ENCODE measurements around the gene SMO. TPM values are rescaled to one million over a fixed set of nuclear protein-coding genes. Genes with fewer than 3 reads are reported as not detected.

SMO gene
- total RNA-seq, 4 donors from 2014 or later: 10.0 to 20.1 (median 13.4) TPM

GRCh38 chr7:129208667-129209066 lies 20.2 kb downstream of the SMO start:
- no peak for ATAC-seq
- Histone ChIP-seq H3K9me3 (no peaks in the 10 kb centered on the region), H3K4me3 (no peak overlapping the region), H3K27me3 (no peaks in the 10 kb centered on the region), H3K36me3 (peaks cover 0 to 71% of the 10 kb centered on the region in 2 donors), H3K4me1 (peaks cover 0 to 8% (median 0%) of the 10 kb centered on the region in 3 donors), H3K27ac (no peak overlapping the region)
- TF ChIP-seq POLR2A (IDR thresholded peaks at IDR 0.05) (no peak), CTCF (IDR thresholded peaks at IDR 0.05) (no peak), EP300 (IDR thresholded peaks at IDR 0.05) (no peak), POLR2AphosphoS5 (IDR thresholded peaks at IDR 0.05) (no peak)
- WGBS, 2 donors (ENCODE audit: low coverage in 1 of 2): 100% methylated on average over 1 of the region's 9 CpGs; no CpG with 5 or more reads in 1 of the 2 donors

DNA sequence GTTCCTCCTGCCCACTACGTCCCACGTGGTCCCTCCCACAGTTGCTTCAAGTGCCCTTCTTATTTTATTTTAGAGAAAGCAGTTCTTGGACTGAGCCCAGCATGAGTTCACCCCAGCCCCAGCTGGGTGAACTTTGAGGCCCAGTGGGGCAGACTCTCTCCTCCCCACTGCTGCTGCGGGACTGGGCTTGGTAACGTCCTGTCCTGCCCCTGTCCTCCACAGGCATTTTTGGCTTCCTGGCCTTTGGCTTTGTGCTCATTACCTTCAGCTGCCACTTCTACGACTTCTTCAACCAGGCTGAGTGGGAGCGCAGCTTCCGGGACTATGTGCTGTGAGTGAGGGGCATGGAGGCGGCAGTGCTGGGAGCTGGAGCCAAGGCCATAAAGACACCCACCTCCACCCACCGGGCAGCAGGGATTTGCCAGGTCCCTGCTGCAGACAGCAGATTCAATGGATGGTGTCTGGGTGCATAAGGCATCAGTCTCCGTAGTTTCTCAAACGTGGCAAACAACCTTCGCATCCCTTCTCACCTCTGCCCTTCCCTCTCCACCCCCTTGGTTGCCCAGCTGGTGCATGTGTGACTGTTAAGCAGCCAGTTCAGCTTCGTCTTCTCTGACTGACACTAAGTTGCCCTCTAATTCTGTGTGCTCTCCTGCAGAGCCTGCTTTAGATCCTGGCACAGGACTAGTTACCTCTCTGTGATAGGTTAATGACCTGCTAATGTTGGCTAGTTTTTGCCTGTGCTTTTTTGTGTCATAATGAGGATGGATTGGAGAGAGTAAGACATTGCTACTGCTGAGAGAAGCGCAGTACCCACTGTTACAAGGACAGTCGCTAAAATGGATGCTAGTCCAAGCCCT lies 20.9 kb downstream of the SMO start:
- no peaks in the 10 kb centered on the region for H3K9me3 ChIP-seq
- H3K4me3 ChIP-seq: no peak overlapping the region
- no peak for ATAC-seq
- no peak overlapping the region for H3K27ac ChIP-seq
- peaks cover 0 to 71% of the 10 kb centered on the region in 2 donors for H3K36me3 ChIP-seq
- 53 to 76% methylated on average over 3 to 11 of the region's 15 CpGs for WGBS, 2 donors (ENCODE audit: low coverage in 1 of 2)
- TF ChIP-seq EP300 (IDR thresholded peaks at IDR 0.05): no peak
- TF ChIP-seq POLR2AphosphoS5 (IDR thresholded peaks at IDR 0.05): no peak
- no peak for TF ChIP-seq CTCF (IDR thresholded peaks at IDR 0.05)
- no peak for TF ChIP-seq POLR2A (IDR thresholded peaks at IDR 0.05)
- no peaks in the 10 kb centered on the region for H3K27me3 ChIP-seq
- H3K4me1 ChIP-seq: peaks cover 0 to 8% (median 0%) of the 10 kb centered on the region in 3 donors

DNA sequence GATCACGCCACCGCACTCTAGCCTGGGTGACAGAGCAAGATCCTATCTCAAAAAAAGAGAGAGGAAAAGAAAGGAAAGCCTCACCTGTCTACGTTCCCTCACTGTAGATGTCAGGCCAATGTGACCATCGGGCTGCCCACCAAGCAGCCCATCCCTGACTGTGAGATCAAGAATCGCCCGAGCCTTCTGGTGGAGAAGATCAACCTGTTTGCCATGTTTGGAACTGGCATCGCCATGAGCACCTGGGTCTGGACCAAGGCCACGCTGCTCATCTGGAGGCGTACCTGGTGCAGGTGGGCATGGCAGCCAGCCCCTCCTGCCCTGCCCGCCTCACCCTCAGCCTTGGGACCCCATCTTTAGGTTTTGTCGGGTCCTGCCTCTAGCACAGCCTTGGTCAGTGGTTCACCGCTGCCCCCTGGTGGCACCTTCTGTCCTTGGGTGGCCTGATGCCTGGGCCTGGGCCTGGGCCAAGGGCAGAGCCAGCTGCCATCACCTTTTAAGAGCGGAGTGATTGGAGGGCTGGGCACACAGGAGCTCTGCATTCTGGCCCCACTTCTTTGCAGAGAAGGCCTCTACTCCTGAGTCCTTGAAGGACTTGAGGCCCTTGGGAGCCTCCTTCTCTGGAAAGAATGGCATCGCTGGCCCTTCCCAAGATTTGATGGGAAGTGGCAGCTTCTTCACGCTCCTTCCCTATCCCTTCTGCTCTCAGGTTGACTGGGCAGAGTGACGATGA lies 22.0 kb downstream of the SMO start:
- Histone ChIP-seq H3K4me1 (peaks cover 0 to 8% (median 0%) of the 10 kb centered on the region in 3 donors), H3K36me3 (peaks cover 0 to 65% of the 10 kb centered on the region in 2 donors), H3K27ac (no peak overlapping the region), H3K4me3 (no peak overlapping the region), H3K27me3 (no peaks in the 10 kb centered on the region), H3K9me3 (no peaks in the 10 kb centered on the region)
- WGBS, 2 donors (ENCODE audit: low coverage in 1 of 2): 0 to 58% methylated on average over 1 to 12 of the region's 16 CpGs
- peak; percentile 83 for ATAC-seq
- TF ChIP-seq POLR2A (IDR thresholded peaks at IDR 0.05) (no peak), POLR2AphosphoS5 (IDR thresholded peaks at IDR 0.05) (peak; percentile 23), EP300 (IDR thresholded peaks at IDR 0.05) (no peak), CTCF (IDR thresholded peaks at IDR 0.05) (peak in 3 of 4 experiments; percentile 85 to 92 (median 90))

DNA sequence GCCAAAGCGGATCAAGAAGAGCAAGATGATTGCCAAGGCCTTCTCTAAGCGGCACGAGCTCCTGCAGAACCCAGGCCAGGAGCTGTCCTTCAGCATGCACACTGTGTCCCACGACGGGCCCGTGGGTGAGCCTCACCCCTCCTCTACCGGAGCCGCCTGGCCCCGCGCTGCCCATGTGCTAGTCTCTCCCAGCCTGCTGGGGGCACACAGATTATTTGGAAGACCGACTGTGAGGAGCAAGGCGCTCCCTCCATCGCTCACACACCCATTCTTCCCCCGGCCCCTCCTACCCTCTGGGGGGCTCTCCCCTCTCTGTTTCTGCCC lies 22.5 kb downstream of the SMO start:
- 82 to 100% methylated on average over 1 to 8 of the region's 14 CpGs for WGBS, 2 donors (ENCODE audit: low coverage in 1 of 2)
- H3K4me3 ChIP-seq: no peak overlapping the region
- H3K27ac ChIP-seq: no peak overlapping the region
- H3K4me1 ChIP-seq: peaks cover 0 to 8% (median 0%) of the 10 kb centered on the region in 3 donors
- H3K36me3 ChIP-seq: peaks cover 0 to 60% of the 10 kb centered on the region in 2 donors
- no peaks in the 10 kb centered on the region for H3K27me3 ChIP-seq
- TF ChIP-seq POLR2AphosphoS5 (IDR thresholded peaks at IDR 0.05) (no peak), CTCF (IDR thresholded peaks at IDR 0.05) (no peak), POLR2A (IDR thresholded peaks at IDR 0.05) (no peak), EP300 (IDR thresholded peaks at IDR 0.05) (no peak)
- ATAC-seq: no peak
- no peaks in the 10 kb centered on the region for H3K9me3 ChIP-seq
